Ascending aorta (tissue), 2 donors: ENCODE results near the gene NOL7. TPM values are rescaled to one million over a fixed set of nuclear protein-coding genes. Genes with fewer than 3 reads are reported as not detected.

Source experiments
- DNase-seq, 2 donors: peaks; one replicate each; pipeline ENCODE4 v3.0.0-alpha.2; 2019; ENCODE audit warnings: low spot score in 2 of 2
- H3K27ac ChIP-seq, 2 donors: fragments of 200-600 bp; sonication (generic); one replicate each; pipeline ENCODE4 v1.5.1; 2016 to 2017; ENCODE audit warnings: mild to moderate bottlenecking in 1 of 2
- H3K27me3 ChIP-seq: fragments of 200-600 bp; sonication (generic); one replicate; pipeline ENCODE4 v1.5.1; 2017
- H3K36me3 ChIP-seq, 2 donors: fragments of 200-600 bp; sonication (generic); one replicate each; pipeline ENCODE4 v1.5.1; 2016
- H3K4me1 ChIP-seq, 2 donors: fragments of 200-600 bp; sonication (generic); one replicate each; pipeline ENCODE4 v1.5.1; 2016 to 2017; ENCODE audit warnings: mild to moderate bottlenecking in 1 of 2
- H3K4me3 ChIP-seq, 2 donors: fragments of 200-600 bp; sonication (generic); one replicate each; pipeline ENCODE4 v1.5.1; 2016 to 2017; ENCODE audit warnings: mild to moderate bottlenecking in 1 of 2
- H3K9me3 ChIP-seq, 2 donors: fragments of 200-600 bp; sonication (generic); one replicate each; pipeline ENCODE4 v1.5.1; 2016
- intact Hi-C: fragments of 100-400 bp; cut with DNase I; formaldehyde crosslinking; loops from one replicate; pipeline ENCODE4 v1.15.1; 2023
- total RNA-seq: library from RNA; depleted of rRNA; stranded (reverse); fragments of >200 nt; gene quantifications from one replicate; pipeline ENCODE4 v1.1.0, GENCODE V29; 2016
- TF ChIP-seq, protein P1 (sequence below), 3 experiments: fragments of 200-600 bp in 2 of 3; fragments of 450-650 bp in 1 of 3; sonication (generic) in 2 of 3; IDR thresholded peaks; one replicate each; pipeline ENCODE4 v1.5.1; 2016 to 2019; ENCODE audit warnings: antibody characterized with exemption in 3 of 3, mild to moderate bottlenecking in 1 of 3, moderate library complexity in 1 of 3

The NOL7 gene
- total RNA-seq, 1 donor from 2014 or later = 32.2 TPM

GRCh38 chr6:13624871-13625288 is 9.7 kb downstream of the NOL7 start:
- H3K36me3 ChIP-seq = peaks cover 59 to 82% of the 10 kb centered on the region in 2 donors
- no peak for DNase-seq
- H3K27me3 ChIP-seq = no peaks in the 10 kb centered on the region
- intact Hi-C loops = no loop called here
- no peak overlapping the region for H3K4me3 ChIP-seq
- no peak overlapping the region for H3K27ac ChIP-seq
- TF ChIP-seq, protein P1, sequence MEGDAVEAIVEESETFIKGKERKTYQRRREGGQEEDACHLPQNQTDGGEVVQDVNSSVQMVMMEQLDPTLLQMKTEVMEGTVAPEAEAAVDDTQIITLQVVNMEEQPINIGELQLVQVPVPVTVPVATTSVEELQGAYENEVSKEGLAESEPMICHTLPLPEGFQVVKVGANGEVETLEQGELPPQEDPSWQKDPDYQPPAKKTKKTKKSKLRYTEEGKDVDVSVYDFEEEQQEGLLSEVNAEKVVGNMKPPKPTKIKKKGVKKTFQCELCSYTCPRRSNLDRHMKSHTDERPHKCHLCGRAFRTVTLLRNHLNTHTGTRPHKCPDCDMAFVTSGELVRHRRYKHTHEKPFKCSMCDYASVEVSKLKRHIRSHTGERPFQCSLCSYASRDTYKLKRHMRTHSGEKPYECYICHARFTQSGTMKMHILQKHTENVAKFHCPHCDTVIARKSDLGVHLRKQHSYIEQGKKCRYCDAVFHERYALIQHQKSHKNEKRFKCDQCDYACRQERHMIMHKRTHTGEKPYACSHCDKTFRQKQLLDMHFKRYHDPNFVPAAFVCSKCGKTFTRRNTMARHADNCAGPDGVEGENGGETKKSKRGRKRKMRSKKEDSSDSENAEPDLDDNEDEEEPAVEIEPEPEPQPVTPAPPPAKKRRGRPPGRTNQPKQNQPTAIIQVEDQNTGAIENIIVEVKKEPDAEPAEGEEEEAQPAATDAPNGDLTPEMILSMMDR (IDR thresholded peaks at IDR 0.05) = peak in 2 of 3 experiments; percentile 21 to 28
- H3K4me1 ChIP-seq = no peaks in the 10 kb centered on the region
- H3K9me3 ChIP-seq = no peaks in the 10 kb centered on the region

DNA sequence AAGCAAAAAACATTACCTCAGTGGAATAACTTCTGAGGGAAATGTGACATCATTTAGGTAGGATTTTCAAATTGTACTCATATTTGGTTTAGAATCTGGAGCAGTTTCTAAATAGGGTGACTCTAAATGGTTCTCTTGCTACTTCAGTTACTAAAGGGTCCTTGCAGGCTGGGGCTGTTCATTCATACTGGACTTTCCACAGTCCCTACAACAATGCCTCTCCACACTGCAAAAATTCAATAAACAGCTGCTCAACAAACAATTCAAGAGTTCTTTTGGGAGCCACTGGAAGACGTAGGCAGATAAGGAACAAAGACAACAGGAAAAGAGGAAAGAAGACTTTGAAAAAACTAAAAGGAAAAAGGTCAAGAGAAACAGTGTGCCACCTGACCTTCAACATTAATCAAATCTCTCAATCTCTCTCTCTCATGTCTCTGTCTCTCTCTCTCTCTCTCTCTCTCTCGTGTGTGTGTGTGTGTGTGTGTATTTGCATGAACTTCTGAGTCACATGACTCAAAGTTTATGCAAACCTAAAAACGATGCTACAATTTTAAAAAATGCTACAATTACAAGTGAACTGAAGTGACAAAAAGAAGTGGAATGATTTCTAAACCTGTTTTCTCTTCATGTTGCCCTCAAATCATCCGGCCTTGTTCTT is 14.5 kb downstream of the NOL7 start:
- Histone ChIP-seq H3K27ac (peak overlapping the region; percentile 24 to 51), H3K36me3 (peaks cover 42 to 60% of the 10 kb centered on the region in 2 donors)
- intact Hi-C loops = no loop called here

GRCh38 chr6:13630499-13630898 is 15.4 kb downstream of the NOL7 start:
- Histone ChIP-seq H3K27me3 (no peaks in the 10 kb centered on the region), H3K4me3 (no peak overlapping the region), H3K36me3 (peaks cover 34 to 54% of the 10 kb centered on the region in 2 donors), H3K27ac (peak overlapping the region in 1 of 2 donors; percentile 51), H3K9me3 (no peaks in the 10 kb centered on the region), H3K4me1 (peaks cover 0 to 5% of the 10 kb centered on the region in 2 donors)
- DNase-seq = no peak
- intact Hi-C loops = no loop called here
- TF ChIP-seq, protein P1 (IDR thresholded peaks at IDR 0.05) = no peak

More for the DNA sequence above, 14.5 kb downstream of the NOL7 start:
- Histone ChIP-seq H3K4me1 (peaks cover 0 to 5% of the 10 kb centered on the region in 2 donors), H3K9me3 (no peaks in the 10 kb centered on the region), H3K4me3 (no peak overlapping the region), H3K27me3 (no peaks in the 10 kb centered on the region)
- TF ChIP-seq, protein P1 (IDR thresholded peaks at IDR 0.05) = no peak
- no peak for DNase-seq

DNA sequence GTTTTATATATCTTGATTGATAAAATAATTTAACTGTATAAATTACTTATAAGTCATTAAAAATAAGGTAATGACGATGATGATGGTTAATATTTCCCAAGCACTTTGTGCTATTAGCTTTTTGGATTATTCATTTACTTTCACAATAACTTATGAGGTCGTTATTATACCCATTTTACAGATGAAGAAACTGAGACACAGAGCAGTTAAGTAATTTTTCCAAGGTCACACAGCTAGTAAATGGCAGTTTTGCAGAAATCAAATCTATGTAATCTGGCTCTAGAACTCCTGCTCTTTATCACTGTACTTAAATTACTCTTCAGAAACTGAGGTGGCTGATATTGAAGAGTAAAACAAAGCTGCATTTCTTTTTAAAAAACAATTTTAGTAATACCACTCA is 18.2 kb downstream of the NOL7 start:
- Histone ChIP-seq H3K27me3 (no peaks in the 10 kb centered on the region), H3K27ac (no peak overlapping the region), H3K4me1 (peaks cover 0 to 5% of the 10 kb centered on the region in 2 donors), H3K9me3 (no peaks in the 10 kb centered on the region), H3K4me3 (no peak overlapping the region), H3K36me3 (peaks cover 17 to 42% of the 10 kb centered on the region in 2 donors)
- DNase-seq = no peak
- TF ChIP-seq, protein P1 (IDR thresholded peaks at IDR 0.05) = no peak
- intact Hi-C loops = no loop called here

GRCh38 chr6:13635948-13636658 is 21.0 kb downstream of the NOL7 start:
- intact Hi-C loops = no loop called here
- Histone ChIP-seq H3K4me3 (no peak overlapping the region), H3K36me3 (peaks cover 18 to 44% of the 10 kb centered on the region in 2 donors), H3K9me3 (no peaks in the 10 kb centered on the region), H3K4me1 (peaks cover 0 to 13% of the 10 kb centered on the region in 2 donors), H3K27ac (no peak overlapping the region), H3K27me3 (no peaks in the 10 kb centered on the region)
- TF ChIP-seq, protein P1 (IDR thresholded peaks at IDR 0.05) = no peak
- DNase-seq = no peak
